Measurements from ENCODE around the gene KDM4B. TPM values are rescaled to one million over a fixed set of nuclear protein-coding genes. Genes with fewer than 3 reads are reported as not detected.

The KDM4B gene
- total and polyA plus RNA-seq, 2 of the 8 experiments (the other 6 are each of a cell fraction or from before 2014, with no cell fraction given): 12.0 to 31.9 TPM

- no peak overlapping the region for H2AK5ac ChIP-seq (ENCODE audit: low read depth, low read length)
- DNase-seq (ENCODE audit: low read depth in 1 of 2, low spot score in 2 of 2): no peak
- H2BK12ac ChIP-seq (ENCODE audit: low read depth, low read length): no peak overlapping the region
- no peak overlapping the region for H2BK5ac ChIP-seq (ENCODE audit: low read depth, low read length)
- no peak overlapping the region for H2AFZ ChIP-seq (ENCODE audit: low read length)
- H3K9me3 ChIP-seq (ENCODE audit: insufficient read depth in 2 of 2, low read depth in 1 of 2, low read length in 1 of 2): peaks cover 10 to 12% of the 10 kb centered on the region in 2 experiments
- H3K9ac ChIP-seq (replicated peaks in 1 of 4; ENCODE audit: extremely low read depth in 1 of 4, low read depth in 3 of 4, low read length in 3 of 4): no peak overlapping the region
- H3K4me1 ChIP-seq (replicated peaks in 1 of 4; ENCODE audit: control insufficient read depth in 3 of 4, insufficient read depth in 4 of 4, low read length in 3 of 4): peaks cover 0 to under 1% (median 0%) of the 10 kb centered on the region in 4 experiments; a peak in 2 of 7 replicates
- no peak overlapping the region for H4K8ac ChIP-seq (ENCODE audit: extremely low read depth, insufficient read depth, low read length)
- H3K18ac ChIP-seq (ENCODE audit: extremely low read depth, low read length): no peak overlapping the region
- no peak overlapping the region for H4K91ac ChIP-seq (replicated peaks; ENCODE audit: insufficient read length, low read length)
- H4K20me1 ChIP-seq (replicated peaks in 1 of 2; ENCODE audit: control insufficient read depth in 1 of 2, insufficient read depth in 2 of 2, low read length in 2 of 2): peaks cover 0 to 2% of the 10 kb centered on the region in 2 experiments
- H3K23ac ChIP-seq (ENCODE audit: insufficient read length): no peak overlapping the region
- H3K79me1 ChIP-seq (ENCODE audit: low read depth, low read length): no peaks in the 10 kb centered on the region
- H3K56ac ChIP-seq (replicated peaks; ENCODE audit: insufficient read length, low read depth, low read length): no peak overlapping the region
- H2BK120ac ChIP-seq (replicated peaks; ENCODE audit: low read depth, low read length): no peak overlapping the region
- no peaks in the 10 kb centered on the region for H3K27me3 ChIP-seq (replicated peaks in 1 of 4; ENCODE audit: control insufficient read depth in 3 of 4, extremely low read depth in 1 of 4, insufficient read depth in 3 of 4, low read length in 3 of 4)
- POLR2A ChIA-PET (ENCODE audit: partially characterized antibody): interaction anchor here (0.6 to 1.4 kb wide), 4 partner anchors 10 to 46 kb away, joined by 3 to 6 read pairs (median 4); no protein-coding TSS in a partner anchor
- no peaks in the 10 kb centered on the region for H3K23me2 ChIP-seq (ENCODE audit: low read depth, low read length)
- H3K4me3 ChIP-seq (ENCODE audit: extremely low read depth in 1 of 4, insufficient read depth in 2 of 4, low read depth in 3 of 4, low read length in 4 of 4): no peak overlapping the region
- no peak overlapping the region for H4K5ac ChIP-seq (ENCODE audit: insufficient read length, low read depth, low read length)
- no peak overlapping the region for H3K14ac ChIP-seq (ENCODE audit: insufficient read length)
- H3K36me3 ChIP-seq (ENCODE audit: control insufficient read depth in 2 of 4, insufficient read depth in 4 of 4, low read length in 3 of 4): peaks cover 0 to 6% (median 0%) of the 10 kb centered on the region in 4 experiments; a peak in 2 of 8 replicates
- no peak overlapping the region for H2BK20ac ChIP-seq (ENCODE audit: low read length)
- H3K4me2 ChIP-seq (ENCODE audit: insufficient read depth in 1 of 2, low read depth in 2 of 2, low read length in 2 of 2): no peak overlapping the region
- CTCF ChIA-PET (ENCODE audit: partially characterized antibody): interaction anchor here (0.9 to 9.5 kb wide), 6 partner anchors 13 to 103 kb away, joined by 3 to 73 read pairs (median 6); no protein-coding TSS in a partner anchor
- H3K79me2 ChIP-seq (ENCODE audit: control insufficient read depth in 1 of 2, insufficient read depth in 2 of 2, low read length in 2 of 2): no peaks in the 10 kb centered on the region
- H3K27ac ChIP-seq (ENCODE audit: low read depth, low read length): no peak overlapping the region
- 87% methylated on average over 17 of the region's 17 CpGs; no CpG with 5 or more reads in 1 of the 2 experiments for WGBS, 2 experiments (ENCODE audit: extremely low coverage in 1 of 2, insufficient coverage in 1 of 2, insufficient read length in 1 of 2, insufficient replicate concordance in 2 of 2, low coverage in 1 of 2, low lambda C conversion rate in 2 of 2, missing lambda C conversion rate in 1 of 2)
- no peak for FAIRE-seq
- no peak overlapping the region for H2BK15ac ChIP-seq (ENCODE audit: low read length)
- H3K4ac ChIP-seq (replicated peaks; ENCODE audit: insufficient read length, low read depth, low read length): no peak overlapping the region
- TF ChIP-seq KDM1A (IDR thresholded peaks at IDR 0.05; ENCODE audit: borderline replicate concordance, low read length) (no peak), HDAC6 (IDR thresholded peaks at IDR 0.05; ENCODE audit: low read depth, low read length) (no peak), MAFK (IDR thresholded peaks at IDR 0.05; ENCODE audit: low read depth, low read length) (no peak), CBX8 (IDR thresholded peaks at IDR 0.05; ENCODE audit: borderline replicate concordance, low read depth, low read length) (no peak), KDM5A (IDR thresholded peaks at IDR 0.05; ENCODE audit: low read length) (no peak), CTCF (IDR thresholded peaks at IDR 0.05; ENCODE audit: control extremely low read depth in 1 of 3, insufficient read depth in 1 of 3, low read depth in 1 of 3, low read length in 3 of 3) (no peak), PHF8 (conservative IDR thresholded peaks at IDR 0.05; ENCODE audit: low read depth, low read length) (no peak), NRF1 (IDR thresholded peaks at IDR 0.05; ENCODE audit: low read depth, low read length) (no peak), TAF7 (optimal IDR thresholded peaks at IDR 0.05; ENCODE audit: borderline replicate concordance, low read depth, low read length) (no peak), SP1 (IDR thresholded peaks at IDR 0.05; ENCODE audit: low read depth, low read length) (no peak), GTF2F1 (IDR thresholded peaks at IDR 0.05; ENCODE audit: borderline replicate concordance, low read depth, low read length) (no peak)
These were observed 135.0 kb downstream of the KDM4B start for GRCh38 chr19:5103812-5104410.
